Measurements from ENCODE around the gene S1PR5.
A peak's percentile ranks its signal among the peaks of the same experiment; 100 is the strongest.

The S1PR5 gene

DNA sequence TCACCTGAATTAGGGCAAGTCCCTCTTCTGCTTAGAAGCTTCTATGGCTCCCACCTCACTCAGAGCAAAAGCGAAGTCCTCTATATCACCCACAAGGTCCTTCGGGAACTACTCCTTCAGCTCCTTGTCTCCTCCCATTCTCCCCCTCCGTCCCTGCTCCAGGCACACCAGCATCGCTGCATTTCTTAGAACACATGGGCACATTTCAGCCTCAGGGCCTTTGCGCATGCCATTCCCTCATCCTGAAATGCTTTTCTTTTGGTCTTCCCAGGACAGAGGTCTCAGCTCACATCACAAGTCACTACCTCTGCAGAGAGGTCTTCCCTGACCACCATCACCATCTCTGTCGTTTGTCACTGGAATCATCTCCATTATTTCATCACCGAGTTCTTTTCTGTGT is 4.0 kb downstream of the S1PR5 start:
- no peaks in the 10 kb centered on the region for H3K4me1 ChIP-seq
- H3K27me3 ChIP-seq (ENCODE audit: control insufficient read depth, insufficient read depth, low read length), result peaks cover 4% of the 10 kb centered on the region
- H3K36me3 ChIP-seq (ENCODE audit: control insufficient read depth, insufficient read depth, low read length), result no peaks in the 10 kb centered on the region
- TF ChIP-seq, protein P1, sequence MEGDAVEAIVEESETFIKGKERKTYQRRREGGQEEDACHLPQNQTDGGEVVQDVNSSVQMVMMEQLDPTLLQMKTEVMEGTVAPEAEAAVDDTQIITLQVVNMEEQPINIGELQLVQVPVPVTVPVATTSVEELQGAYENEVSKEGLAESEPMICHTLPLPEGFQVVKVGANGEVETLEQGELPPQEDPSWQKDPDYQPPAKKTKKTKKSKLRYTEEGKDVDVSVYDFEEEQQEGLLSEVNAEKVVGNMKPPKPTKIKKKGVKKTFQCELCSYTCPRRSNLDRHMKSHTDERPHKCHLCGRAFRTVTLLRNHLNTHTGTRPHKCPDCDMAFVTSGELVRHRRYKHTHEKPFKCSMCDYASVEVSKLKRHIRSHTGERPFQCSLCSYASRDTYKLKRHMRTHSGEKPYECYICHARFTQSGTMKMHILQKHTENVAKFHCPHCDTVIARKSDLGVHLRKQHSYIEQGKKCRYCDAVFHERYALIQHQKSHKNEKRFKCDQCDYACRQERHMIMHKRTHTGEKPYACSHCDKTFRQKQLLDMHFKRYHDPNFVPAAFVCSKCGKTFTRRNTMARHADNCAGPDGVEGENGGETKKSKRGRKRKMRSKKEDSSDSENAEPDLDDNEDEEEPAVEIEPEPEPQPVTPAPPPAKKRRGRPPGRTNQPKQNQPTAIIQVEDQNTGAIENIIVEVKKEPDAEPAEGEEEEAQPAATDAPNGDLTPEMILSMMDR (IDR thresholded peaks at IDR 0.05), result no peak
- H3K79me2 ChIP-seq, result no peaks in the 10 kb centered on the region
- H3K9ac ChIP-seq, result no peak overlapping the region
- H3K9me3 ChIP-seq (ENCODE audit: control insufficient read depth, low read length), result no peaks in the 10 kb centered on the region
- H3K4me2 ChIP-seq (ENCODE audit: low read length), result no peak overlapping the region
- H3K4me3 ChIP-seq (ENCODE audit: low read depth, low read length), result no peak overlapping the region
- H3K27ac ChIP-seq, result no peak overlapping the region
- H2AFZ ChIP-seq, result no peak overlapping the region

DNA sequence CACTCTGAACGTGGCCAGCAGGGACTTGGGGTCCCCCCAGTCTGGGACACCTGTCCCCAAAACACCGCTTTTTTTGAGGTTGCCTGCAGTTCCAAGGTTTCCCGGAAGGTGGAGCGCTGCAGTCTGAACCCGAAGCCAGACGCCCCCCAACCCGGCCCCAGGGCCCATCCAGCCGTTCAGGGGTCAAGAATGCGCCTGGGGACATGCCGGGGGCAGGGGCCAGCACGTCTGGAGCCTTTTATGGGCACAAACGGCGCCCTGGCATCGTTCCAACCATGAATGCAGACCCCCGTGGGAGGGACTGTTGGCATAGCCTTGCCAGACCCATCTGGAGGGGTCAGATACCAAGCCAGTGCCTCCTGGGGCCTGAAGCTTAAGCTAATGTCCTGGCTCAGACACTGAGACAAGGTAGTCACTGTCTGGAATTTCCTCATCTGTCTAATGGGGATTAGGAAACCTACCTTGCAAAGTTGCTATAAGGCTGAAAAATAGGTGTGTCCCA is 6.9 kb downstream of the S1PR5 start:
- TF ChIP-seq, protein P1 (IDR thresholded peaks at IDR 0.05), result peak; percentile 75
- H2AFZ ChIP-seq, result peak overlapping the region; percentile 33
- H3K9me3 ChIP-seq (ENCODE audit: control insufficient read depth, low read length), result no peaks in the 10 kb centered on the region
- H3K36me3 ChIP-seq (ENCODE audit: control insufficient read depth, insufficient read depth, low read length), result no peaks in the 10 kb centered on the region
- H3K27me3 ChIP-seq (ENCODE audit: control insufficient read depth, insufficient read depth, low read length), result peaks cover 4% of the 10 kb centered on the region
- H3K9ac ChIP-seq, result no peak overlapping the region
- no peak overlapping the region for H3K4me3 ChIP-seq (ENCODE audit: low read depth, low read length)
- no peaks in the 10 kb centered on the region for H3K4me1 ChIP-seq
- no peak overlapping the region for H3K27ac ChIP-seq
- no peak overlapping the region for H3K4me2 ChIP-seq (ENCODE audit: low read length)
- no peaks in the 10 kb centered on the region for H3K79me2 ChIP-seq

DNA sequence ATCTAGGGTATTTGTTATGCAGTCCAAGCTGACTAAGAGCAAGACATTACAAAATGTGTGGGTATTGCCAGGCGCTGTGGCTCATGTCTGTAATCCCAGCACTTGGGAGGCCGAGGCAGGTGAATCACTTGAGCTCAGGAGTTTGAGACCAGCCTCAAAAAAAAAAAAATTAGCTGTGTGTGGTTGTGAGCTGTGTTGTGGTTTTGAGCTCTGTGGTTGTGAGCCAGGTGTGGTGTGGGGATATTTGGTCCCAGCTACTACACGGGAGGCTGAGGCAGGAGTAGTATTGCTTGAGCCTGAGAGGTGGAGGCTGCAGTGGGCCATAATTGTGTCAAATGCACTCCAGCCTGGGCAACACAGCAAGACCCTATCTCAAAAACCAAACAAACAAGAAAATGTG is 8.5 kb downstream of the S1PR5 start:
- no peak overlapping the region for H3K4me3 ChIP-seq (ENCODE audit: low read depth, low read length)
- H3K4me1 ChIP-seq, result no peaks in the 10 kb centered on the region
- no peak overlapping the region for H3K9ac ChIP-seq
- no peak overlapping the region for H3K27ac ChIP-seq
- TF ChIP-seq, protein P1 (IDR thresholded peaks at IDR 0.05), result no peak
- H3K4me2 ChIP-seq (ENCODE audit: low read length), result no peak overlapping the region
- H2AFZ ChIP-seq, result no peak overlapping the region
- peaks cover 3% of the 10 kb centered on the region for H3K27me3 ChIP-seq (ENCODE audit: control insufficient read depth, insufficient read depth, low read length)
- no peaks in the 10 kb centered on the region for H3K36me3 ChIP-seq (ENCODE audit: control insufficient read depth, insufficient read depth, low read length)
- no peaks in the 10 kb centered on the region for H3K79me2 ChIP-seq
- no peaks in the 10 kb centered on the region for H3K9me3 ChIP-seq (ENCODE audit: control insufficient read depth, low read length)

DNA sequence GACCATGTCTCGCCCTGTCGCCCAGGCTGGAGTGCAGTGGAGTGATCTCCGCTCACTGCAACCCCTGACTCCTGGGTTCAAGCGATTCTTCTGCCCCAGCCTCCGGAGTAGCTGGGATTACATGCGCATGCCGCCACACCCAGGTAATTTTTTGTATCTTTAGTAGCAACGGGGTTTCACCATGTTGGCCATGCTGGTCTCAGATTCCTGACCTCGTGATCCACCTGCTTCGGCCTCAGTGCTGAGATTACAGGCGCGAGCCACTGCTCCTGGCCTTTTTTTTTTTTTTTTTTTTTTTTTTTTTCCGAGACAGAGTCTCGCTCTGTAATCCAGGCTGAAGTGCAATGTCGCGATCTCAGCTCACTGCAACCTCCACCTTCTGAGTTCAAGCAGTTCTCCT is 9.2 kb downstream of the S1PR5 start:
- no peaks in the 10 kb centered on the region for H3K4me1 ChIP-seq

More for the DNA sequence above, 9.2 kb downstream of the S1PR5 start:
- TF ChIP-seq, protein P1 (IDR thresholded peaks at IDR 0.05), result no peak
- Histone ChIP-seq H2AFZ (no peak overlapping the region), H3K9ac (no peak overlapping the region), H3K79me2 (no peaks in the 10 kb centered on the region), H3K27ac (no peak overlapping the region), H3K4me3 (ENCODE audit: low read depth, low read length) (no peak overlapping the region), H3K9me3 (ENCODE audit: control insufficient read depth, low read length) (no peaks in the 10 kb centered on the region), H3K36me3 (ENCODE audit: control insufficient read depth, insufficient read depth, low read length) (no peaks in the 10 kb centered on the region), H3K27me3 (ENCODE audit: control insufficient read depth, insufficient read depth, low read length) (no peaks in the 10 kb centered on the region), H3K4me2 (ENCODE audit: low read length) (no peak overlapping the region)

Data from parathyroid adenoma (tissue), 2 donors.